Dedifferentiated amniotic fluid mesenchymal stem cell (primary cell): ENCODE measurements around the gene DLX6.

Experiments used
- DNase-seq: peaks from one replicate; pipeline ENCODE4 v3.0.0-alpha.2; 2016; ENCODE audit errors: extremely low spot score

The DLX6 gene

DNA sequence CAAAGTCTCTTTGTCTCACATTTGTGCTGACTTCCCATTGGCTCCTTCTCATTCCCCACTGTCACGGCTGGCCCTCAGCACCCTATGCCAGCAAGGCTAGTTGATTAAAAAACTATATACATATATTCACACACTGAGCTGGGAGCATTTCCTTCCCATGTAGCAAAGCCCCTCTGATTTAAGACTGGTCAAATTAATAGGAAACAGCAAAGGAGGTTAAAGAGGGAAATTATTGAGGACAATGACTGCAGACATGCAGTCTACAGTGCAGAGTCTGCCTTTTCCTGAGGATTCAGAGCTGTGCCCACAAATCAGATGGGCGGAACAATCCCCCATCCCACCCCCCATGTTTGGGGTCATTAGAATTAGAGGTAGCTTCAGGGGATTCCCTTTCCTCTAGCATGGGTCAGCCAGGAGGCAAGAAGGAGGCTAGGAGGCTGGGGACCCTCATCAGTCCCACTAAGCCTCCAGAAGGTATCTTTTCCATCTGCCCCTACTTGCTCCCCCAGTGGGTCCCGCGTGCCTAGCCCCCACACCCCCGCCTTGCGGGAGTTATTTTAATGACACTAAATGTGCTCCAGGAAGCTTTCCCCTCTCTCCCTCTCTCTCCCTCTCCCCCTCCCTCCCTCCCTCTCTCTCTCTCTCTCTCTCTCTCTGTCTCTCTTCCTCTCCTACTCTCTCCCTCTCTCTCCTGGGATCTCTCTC lies 9.8 kb upstream of the DLX6 start:
- DNase-seq, result no peak

DNA sequence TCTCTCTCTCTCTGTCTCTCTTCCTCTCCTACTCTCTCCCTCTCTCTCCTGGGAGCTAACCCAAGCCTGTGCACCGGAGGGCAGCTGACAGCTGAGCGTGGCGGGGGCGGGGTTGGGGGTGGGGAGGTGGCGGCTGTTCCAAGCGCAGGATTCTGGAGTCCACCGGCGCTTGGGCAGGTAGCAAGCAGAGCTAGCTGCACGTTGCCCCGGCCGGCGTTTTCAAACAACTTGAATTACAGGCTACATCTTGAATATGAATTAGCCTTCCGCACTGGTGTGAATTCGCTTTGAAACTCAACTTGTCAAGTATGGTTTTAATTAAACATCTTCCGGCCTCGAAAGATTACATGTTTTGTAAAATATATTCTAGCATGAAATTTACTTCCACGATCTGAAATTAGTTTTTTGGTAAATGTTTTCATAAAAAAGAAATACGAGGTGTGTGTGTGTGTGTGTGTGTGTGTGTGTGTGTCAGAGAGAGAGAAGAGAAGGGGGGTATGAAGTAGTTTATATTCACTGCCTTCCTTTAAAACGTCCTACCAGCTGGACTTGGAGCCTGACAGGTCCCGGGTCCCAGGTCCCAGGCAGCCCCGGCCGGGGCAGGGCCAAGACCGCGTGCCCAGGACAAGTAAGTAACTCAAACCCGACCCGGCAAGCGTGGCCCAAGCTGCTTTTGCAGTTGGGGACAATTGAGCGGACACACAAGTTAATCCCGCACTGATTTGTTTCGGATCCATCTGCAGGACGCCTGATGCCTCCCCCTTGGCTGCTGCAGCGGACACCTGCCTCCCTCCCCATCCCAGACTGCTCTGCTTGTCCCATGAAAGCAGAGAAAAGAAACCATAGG lies 9.0 kb upstream of the DLX6 start:
- DNase-seq, result no peak

DNA sequence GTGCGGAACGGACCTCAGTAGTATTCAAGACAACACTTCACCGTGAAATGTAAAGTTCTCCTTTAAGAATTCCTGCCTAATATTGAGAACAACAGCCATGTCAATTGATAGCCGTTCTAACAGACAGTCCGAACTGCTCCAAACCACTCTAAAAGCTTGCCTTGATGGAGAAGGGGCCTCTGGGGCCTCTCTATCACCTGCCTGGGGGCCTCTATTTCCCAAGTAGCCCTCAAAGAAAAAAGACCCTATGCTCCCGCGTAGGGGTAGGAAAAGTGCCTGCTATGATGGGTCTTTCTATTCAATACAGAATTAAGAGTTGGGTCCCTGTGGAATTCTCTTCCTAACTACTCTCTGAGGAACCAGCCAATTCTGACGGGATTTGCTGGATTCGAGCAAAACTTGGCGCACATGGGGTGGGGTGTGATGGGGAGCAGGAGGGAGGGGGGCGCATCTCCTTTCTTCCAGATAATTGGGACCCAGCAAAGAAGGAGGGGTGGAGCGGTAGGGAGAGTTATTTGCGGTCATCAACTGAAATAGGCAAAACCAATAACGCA lies 8.3 kb upstream of the DLX6 start:
- DNase-seq, result no peak

DNA sequence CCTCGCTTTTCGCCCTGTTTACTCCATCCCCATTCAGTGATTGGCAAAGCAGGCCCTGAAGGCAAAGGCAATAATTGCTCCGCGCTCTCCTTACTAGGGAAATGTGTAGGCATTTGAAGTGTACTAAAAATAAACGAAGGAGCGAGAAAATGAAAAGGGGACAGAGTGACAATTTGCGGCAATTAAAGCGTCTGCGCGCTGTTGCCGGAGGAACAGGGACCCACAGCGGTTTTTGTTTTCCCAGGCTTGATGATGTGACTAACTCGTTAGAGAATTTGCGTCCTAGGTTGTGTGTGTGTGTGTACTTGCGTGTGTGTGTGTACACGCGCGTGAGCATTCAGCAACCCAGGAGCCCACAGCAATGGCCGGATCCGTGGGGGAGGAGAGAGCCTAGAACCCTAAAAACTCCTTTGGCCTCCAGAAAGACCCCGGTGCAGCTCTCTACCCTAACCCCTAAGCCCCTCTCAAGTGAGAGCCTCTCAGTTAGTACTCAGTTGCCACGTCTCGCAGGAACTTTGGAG lies 7.8 kb upstream of the DLX6 start:
- DNase-seq, result no peak

DNA sequence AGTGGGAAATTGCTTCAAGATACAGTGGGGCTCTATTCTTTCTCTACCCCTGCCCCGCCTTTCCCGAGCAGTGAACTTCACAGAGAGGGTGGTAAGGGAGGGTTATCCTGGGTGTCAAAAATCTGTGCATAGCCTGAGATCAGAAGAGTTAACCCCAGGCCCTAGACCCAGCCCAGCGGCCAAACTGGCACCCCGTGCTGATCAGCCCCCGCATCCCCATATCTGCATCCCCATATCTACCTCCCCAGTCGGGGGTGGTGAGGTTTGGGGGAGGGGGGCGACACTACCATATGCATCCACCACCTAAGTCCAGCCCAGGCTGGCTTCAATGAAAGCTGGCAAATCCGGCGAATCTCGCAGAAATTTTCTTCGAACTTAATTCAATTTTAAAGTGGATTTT lies 7.0 kb upstream of the DLX6 start:
- DNase-seq, result no peak

DNA sequence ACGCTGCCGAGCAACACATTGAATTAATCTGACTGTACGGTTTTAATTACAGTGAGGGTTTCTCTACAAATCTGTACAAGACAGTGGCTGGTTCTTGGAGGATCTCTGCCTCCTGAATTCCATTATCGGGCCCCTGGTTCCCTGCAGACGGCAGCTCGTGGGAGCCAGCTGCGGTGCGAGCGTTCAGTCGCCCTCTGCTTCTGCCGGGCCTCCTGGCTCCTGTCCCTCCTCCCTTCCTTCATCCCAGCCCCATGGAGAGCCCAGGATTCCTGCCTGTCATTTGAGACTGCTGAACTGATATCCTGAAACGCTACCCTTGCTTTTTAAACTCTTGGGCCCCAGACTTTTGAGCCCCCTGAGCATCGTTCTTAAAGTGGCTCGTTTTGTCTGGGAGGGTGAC lies 6.6 kb upstream of the DLX6 start:
- no peak for DNase-seq

DNA sequence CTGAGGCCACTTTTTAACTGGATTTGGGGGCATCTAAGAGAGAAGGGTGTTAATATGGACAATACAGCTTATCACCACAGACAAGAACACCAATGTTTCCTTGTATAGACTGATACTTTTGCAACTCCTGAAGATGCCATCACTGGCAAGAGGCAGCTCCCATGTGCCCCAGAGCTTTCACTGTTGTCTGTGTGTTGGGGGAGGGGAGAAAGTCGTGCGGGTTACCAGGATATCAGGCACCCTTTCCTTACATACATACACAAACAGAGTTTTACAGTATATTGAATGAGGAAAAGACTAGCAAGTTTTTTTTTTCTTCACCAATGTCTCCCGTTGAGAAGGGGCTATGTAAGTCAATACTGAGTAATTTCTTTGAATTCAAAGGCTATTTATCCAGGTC lies 4.1 kb upstream of the DLX6 start:
- no peak for DNase-seq

DNA sequence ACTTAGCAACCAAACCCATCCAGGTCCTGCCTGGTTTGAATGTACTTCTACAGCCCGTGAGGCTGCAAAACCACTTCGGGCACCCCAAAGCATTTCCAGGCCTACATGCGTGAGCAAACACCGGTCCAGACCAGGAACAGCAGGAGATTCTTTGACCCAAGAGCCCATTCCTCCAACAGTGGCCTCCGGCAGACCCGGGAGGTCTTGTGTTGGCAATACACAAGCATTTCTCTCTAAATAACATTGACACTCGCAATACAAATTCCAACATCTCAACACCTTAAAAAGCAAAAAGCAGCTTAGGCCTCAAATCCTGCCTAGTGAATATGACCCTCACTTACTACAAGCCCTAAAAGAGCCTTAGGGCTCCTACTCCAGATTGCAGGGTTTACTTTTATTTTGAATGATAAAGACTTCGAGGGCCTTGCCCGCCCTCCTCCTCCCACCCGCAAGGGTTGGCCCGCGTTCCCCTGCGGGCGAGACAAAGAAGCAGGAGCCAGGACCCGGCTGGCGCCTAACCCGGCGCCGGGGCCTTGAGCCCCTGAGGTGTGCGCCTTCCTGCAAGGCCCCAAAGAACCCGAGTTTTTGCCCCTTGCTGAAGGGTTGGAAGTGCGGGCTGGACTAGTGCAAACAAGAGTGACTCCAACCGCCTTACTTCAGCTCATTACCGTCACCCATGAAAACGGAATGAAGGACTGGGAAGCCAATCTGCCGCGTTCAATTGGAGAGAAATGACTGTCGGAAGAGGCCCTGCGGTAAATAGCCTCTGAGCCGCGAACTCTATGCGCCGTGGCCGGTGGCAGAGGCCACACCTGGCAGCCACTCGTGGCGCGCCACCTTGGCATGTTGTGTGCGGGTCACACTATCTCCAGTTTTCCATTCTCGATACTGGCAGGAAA lies 3.4 kb upstream of the DLX6 start:
- DNase-seq, result no peak

DNA sequence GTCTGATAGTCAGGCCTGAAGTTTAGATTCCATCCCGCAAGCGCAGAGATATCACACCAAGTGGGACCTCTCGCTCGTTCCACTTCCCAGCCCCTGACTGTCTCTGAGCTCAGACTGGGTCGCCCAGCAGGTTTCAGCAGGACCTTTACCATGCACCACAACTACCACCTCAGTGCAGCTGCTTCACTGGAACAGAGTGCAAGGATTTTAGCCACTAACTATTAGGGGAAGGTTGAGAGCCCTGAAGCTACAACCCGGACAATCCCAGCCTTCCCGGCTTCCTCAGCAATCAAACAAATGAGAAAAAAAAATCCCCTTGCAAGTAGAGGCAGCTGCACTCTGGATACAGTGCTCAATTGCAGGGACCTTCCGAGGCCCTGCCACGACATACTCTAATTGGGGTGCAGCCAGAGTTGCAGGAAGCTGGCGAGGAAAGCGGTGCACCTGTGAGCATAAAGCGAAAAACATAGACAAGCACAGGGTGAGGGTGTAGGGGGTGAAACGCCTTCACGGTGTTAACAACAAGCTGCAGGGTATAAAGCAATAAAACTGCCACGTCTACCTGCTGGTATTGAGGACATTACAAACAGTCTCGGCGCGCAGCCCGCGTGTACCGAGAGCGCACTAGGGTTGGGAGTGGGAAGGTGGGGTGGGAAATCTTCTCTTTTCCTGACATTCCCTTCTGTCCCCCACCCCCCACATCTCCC lies 2.6 kb upstream of the DLX6 start:
- DNase-seq, result no peak

DNA sequence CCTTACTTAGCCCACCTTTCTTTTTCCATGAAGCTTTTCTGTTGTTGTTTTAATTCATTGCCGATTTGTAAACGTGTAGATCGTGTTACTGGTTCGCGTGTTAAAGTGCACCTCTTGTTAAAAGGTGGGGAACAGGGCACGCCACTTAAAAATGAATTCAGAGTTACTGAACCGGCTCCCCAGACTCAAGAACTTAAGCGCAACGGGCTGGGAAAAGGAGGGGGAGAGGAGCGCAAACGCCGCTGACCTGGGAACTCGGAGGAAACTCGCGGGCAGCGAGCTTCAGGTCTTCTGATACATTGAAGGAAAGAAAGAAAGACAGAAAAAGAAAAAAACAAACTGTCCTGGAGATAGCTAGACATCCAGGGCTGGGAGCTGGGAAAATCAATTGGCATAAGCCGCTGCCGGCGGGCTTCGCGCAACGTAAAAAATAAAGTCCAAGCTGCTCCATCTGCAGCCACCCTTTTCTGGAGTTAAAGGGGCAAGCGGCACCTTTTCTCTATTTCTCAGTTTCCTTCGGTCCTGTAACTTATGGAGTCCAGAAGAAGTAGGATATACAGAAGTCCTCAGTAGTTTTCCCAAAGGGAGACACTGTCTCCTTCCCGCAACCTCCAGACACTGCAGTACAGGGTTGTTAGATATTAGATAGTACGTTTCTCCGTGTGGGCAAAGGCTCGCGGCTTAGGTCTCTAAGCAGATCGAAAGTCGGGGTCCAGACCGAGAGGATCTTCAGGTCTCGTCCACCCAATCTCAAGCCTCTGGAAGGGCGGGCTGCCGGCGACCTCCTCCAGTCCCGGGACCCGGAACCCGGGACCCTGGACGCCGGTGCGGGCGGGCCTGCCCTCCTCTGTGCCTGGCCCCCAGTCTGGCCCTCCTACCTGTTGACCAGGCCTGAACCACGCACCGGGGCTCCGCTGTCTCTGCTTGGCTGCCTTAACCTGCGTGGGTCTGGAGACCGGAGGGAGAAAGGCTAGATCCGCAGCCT lies 1.8 kb upstream of the DLX6 start:
- DNase-seq, result no peak

DNA sequence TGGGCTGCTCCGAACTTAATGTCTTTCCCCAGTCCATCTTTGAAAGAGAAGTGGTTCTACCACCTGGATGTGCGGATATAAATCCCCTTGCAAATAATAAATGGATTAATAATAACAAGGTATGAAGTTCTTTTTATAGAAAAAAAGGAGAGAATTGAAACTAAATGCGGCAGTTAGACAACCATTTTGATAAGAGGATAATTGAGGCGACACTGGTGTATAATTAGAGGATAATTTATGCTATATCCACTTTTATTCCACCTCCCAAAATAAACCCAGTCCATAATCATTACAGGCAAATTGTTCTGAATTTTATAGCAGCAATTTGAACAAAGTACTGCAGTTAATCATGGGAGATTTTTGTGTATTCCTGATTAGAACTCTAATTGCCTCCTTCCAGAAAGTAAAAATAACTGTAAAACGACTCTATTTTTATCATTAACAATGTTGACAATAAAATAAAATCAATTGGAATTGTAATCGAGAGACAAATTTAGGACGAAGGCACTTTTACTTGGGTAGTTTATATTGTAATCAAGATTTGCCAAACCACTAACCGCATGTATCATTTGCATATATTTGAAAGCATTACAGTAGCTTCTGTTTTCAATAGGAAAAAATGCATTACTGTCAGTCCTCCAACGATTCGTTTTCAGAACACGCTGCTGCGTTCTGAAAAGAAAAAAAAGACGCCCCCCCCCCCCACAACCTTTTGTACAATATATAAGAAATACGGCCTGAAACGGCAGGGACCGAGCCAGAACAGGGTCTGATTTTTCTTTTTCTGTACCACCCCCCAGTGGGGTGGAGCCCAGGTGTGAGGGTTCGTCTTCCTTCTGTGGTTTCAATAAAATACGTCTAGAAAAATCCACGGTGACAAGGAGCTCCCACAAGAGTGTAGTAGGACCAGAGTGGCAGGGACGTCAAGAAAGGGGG lies 838 bp upstream of the DLX6 start:
- DNase-seq, result no peak

DNA sequence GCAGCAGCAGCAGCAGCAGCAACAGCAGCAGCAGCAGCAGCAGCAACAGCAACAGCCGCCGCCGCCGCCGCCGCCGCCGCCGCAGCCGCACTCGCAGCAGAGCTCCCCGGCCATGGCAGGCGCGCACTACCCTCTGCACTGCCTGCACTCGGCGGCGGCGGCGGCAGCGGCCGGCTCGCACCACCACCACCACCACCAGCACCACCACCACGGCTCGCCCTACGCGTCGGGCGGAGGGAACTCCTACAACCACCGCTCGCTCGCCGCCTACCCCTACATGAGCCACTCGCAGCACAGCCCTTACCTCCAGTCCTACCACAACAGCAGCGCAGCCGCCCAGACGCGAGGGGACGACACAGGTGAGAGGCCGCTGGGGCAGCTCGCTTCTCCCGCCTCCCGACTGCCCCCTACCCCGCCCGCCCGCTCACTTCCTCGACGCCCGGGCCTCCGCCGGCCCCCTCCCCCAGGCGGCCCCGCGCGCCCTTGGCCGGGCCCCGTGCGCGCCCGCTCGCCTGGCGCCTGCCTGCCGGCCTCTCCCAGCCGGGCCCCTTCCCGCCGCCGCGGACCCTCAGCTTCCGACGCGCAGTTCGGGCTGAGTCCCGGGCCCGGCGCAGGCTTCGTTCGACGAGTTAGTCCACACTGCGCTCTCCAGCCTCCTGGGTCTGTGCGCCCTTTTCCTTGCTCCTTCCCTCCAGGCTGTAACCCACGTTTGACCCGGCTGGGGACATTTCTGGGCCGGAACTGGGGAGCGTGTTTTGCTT lies 882 bp downstream of the DLX6 start:
- DNase-seq, result no peak

DNA sequence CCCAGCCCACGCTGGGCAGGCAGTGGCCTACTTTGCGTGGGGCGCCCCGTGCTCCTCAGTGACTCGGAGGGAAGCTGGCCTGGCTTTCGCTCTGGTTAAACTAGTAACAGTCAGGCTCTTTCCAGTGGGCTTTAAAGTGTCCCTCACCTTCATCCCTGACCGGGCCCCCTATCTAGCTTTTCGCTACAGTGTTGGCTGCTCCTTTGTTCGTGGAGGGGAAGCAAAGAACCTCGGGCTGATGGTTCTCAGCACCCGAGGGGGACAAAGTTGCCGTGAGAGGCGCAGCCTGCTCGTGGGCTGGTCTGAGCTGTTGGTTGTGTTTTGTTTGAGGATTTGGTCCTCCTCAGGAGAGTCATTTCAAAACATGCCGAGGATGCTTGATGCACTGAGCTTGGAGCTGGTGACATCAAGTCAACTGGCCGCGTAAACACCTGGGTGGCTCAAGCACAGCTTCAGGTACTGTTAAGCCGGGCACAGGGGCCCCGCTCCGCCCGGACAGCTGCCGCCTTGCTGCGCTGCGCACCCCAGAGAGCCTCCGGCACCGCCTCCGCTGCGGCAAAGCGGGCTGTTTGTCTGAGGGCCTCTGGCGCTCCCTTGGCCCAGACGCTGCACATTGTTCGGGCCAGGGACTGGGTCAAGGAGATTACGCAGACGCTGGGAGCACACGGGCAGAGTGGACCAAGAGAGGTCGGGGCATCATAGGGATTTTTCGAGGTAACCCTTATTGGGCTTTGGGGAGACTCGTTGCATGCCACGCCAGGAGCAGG lies 1.6 kb downstream of the DLX6 start:
- DNase-seq, result no peak

DNA sequence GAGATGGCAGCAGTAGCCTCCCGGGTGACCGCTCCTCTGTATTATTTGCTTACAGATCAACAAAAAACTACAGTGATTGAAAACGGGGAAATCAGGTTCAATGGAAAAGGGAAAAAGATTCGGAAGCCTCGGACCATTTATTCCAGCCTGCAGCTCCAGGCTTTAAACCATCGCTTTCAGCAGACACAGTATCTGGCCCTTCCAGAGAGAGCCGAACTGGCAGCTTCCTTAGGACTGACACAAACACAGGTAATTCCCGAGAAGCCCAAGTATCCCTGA lies 2.2 kb downstream of the DLX6 start:
- DNase-seq, result no peak

DNA sequence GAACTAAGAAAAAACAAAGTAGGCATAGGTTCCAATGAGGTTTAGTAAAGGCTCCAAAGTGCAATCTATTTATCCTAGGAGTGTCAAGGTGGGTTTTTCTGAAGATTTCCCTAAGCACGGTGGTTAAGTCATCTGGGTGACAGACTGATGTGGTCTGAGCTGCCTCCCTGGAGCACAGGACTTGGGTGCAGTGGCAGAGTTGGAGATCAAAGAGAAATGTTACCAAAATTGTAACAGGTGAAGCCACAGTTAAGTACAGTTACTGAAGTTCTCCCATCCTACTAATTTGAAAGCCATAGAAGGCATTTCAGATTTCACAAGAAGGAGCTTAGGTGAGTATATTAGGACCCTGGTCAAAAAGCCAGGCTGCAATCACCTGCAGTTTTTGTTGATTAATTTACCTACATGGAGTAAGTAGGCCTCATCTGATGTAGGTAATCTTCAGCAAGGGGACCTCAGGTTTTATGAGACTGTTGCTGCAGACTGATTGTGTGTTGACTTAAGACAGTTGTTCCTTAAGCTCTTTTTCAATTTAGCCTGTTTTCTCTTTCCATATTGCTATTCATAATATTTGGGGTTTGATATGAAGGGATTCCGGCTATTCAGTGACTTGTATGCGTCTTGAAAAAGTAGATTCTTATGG lies 3.0 kb downstream of the DLX6 start:
- DNase-seq, result no peak

DNA sequence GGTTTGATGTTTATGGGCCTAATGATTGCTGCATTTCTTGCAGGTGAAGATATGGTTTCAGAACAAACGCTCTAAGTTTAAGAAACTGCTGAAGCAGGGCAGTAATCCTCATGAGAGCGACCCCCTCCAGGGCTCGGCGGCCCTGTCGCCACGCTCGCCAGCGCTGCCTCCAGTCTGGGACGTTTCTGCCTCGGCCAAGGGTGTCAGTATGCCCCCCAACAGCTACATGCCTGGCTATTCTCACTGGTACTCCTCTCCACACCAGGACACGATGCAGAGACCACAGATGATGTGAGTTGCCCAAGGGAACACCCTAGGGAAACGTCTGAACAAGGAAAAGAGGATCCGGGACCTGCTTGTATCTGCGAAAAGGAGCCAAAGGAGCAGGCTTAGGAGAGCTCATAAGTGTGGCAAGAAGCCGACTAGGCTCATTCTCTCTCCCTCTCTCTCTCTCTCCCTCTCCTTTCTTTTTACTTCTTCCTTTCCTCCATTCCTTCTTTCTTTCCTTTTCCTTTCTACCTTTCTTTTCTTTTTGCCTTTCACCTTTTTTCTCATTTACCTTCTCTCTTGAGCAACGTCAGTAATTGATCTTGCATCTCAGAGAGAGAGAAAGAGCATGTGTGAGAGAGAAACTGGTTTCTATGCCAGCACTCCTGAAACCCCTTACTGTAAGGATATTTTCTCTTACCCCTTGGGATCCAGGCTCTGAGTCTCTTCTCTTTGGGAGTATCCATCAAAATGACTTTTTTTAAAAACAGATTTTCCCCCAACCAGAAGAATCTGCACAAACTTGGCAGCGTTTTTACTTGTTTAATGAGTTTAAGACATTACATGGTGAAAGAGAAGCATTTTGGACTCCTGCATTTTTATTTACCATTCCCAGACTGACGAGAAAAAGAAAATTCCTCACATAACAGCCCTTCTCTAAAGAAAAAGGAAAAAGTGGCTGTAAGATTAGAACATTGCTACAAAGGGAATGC lies 4.7 kb downstream of the DLX6 start:
- no peak for DNase-seq
